Measurements from ENCODE around the gene HOXA2.
A peak's percentile ranks its signal among the peaks of the same experiment; 100 is the strongest.

Gene HOXA2

DNA sequence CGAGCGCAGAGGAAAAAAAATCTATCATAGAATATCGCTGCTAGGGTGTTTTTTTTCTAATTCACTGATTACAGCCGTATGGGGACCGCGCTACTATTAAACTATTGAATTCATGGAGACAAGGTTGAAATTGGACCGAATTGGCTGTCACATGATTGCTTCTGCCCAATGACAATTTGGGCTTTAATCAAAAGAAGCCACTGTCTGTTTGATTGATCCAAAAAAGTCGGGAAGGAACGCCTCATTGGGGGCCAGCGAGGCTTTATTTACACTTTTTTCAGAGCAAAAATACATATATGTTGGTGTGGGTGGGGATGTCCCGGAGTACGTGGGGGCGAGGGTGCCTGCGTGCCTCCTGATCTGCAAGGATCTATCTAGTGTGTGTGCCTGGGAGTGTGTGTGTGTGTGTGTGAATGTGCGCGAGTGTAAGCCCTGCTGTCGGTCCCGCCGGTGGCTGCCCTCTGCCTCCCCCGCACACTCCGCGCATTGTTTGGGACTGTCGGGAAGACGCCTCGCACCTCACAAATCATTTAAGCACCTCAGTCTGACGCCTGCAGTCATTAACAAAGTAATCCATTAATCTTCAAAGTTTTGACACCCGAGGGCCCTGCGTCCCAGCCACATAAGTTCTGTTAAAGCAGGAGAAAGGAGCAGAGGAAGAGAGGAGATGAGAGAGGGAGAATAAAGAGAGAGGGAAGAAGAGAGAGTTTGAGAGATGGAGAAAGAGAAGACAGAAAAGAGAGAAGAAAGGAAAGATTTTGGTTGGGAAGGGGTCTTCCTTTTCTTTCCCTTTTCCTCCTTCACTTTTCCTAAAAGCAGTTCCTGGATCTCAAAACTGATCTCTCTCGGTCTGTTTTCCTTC lies at the start of gene HOXA2:
HOXA2 (minus strand) TSS at position 103 of the 862 bp plus-strand sequence. CDS start 183 bp downstream, outside the sequence.
- no peak for DNase-seq (ENCODE audit: low spot score)

DNA sequence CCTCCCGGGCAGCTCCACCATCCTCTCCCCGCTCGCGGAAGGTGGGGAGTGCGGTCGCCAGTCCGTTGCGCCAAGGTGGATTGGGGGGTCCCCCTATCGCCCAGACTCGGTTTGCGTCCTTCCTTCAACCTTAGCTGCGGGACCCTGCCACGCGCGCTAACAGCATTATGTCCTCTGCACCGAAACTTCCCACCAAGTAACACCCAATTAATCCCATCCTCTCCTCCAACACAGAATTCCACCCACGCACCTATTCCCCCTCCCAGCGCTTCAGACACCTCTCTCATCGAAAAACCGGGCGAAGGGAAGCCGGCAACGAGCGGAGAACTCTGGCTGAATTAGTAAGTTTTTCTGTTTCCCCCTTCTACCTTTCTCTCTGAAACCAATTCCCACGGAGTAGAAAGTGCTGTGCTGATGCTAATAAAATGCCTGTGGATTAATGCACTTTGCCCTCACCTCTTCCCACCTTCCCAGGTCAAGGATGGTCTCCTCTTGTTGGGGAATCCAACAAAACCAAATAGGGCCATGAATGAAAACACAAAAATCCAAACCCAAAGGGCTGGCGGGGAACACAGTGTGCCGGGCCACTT lies 49.0 kb upstream of the HOXA2 start:
- DNase-seq (ENCODE audit: low spot score) = no peak

DNA sequence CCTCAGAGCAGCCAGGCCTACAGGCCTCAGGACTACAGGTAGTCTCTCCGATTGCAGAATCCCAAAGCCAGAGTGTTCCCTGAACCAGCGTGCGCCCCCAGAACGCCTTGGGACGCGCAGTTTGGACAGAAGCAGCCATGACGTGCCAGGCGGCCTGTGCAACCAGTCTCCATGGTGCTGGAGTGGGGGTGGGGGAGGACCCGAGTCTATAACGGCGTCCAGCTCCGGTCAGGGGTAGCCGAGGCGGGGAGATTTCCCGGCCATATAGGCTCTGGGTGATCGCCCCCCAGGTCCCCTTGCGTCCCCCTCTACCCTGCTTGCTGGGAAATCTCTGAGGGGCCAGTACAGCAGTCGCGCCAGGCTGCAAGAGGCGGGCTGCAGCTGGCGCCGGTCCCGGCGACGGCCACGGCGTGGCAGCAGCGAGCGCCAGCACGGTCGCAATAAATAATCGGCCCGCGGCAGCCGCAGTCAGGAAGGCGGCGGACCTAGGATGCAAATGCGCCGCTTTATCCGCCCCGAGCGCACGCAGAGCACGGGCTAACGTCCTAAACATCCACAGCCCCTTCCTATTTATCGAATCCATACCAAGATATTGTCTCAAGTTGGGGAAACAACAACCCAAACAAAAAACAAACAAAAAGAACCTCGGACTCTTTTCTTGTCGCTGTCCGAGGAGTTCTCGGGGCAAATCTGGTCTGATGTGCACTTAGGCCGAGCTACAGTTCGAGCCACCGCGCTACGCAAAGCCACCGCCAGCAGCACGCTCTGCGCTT lies 48.3 kb upstream of the HOXA2 start:
- DNase-seq (ENCODE audit: low spot score) = peak; percentile 16

DNA sequence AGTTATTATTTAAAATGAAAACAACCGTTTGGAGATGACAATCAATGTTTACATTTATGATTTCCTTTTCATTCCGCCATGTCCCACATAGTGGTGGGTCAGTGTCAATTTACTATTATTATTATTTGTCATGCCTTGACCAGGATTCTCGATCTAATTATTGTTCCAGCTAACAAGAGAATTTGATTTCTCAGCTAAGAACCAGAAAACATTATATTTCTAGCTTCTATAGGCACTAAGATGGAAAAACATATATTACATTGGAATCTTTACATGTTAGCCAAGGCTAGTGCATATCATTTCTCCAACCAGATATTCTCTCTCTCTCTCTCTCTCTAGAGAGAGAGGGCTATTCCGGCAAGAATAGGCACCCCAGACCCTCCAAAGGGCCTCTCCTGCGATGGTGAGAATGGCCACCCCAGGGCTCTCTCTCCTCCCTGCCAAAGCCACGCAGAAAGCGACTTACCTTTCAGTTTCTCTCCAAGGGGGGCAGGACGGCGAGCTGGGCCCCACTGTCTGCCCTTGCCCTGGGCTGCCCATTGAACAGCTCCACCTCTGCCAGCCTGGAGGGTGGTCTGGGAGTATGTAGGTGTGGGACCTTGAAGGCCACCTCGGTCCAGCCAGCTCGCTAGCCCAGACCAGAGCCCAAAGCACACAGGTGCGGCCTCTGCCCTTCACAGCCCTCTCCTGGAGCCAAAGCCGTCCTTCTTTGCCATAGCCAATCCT lies 47.5 kb upstream of the HOXA2 start:
- DNase-seq (ENCODE audit: low spot score) = no peak

DNA sequence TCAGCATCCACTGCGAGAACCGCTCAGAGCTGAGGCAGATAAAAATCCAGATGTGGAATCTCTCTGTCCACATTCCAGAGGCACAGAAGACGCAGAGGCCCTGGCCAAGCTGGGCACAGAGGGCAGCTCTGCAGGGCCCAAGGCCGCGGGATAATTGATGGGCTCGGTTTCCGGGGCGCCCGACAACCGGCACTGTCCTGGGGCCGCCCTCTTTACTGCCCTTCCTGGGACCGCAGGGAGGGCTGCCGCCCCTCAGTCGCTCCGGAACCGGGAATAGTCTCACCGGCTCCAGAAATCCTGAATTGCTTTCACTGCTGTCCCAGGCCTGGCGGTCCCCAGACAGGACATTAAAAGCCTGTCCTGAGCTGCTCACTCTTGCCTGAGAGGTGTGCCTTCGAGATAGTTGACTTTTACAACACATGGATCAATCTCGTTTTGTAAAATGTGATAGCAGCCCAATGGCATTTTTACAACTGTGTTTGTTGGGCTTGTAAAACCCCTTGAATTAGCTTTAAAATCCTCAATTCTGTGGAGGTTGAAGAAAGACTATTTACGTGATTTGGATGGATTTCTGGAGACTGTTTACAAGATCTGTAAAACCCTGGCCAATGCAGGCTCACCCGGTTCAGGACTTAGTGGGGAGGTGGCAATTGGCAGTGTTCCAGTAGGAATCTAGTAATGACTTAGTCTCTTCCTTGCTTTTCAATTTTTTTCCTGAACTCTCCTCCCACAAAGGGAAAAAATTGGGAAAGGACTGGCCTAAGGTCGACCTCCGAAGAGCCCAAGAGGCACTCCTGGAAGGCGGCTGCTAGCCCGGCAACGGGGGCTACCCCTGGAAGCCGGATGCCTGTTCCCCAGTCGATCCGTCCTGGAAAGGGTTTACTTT lies 46.5 kb upstream of the HOXA2 start:
- DNase-seq (ENCODE audit: low spot score) = no peak

DNA sequence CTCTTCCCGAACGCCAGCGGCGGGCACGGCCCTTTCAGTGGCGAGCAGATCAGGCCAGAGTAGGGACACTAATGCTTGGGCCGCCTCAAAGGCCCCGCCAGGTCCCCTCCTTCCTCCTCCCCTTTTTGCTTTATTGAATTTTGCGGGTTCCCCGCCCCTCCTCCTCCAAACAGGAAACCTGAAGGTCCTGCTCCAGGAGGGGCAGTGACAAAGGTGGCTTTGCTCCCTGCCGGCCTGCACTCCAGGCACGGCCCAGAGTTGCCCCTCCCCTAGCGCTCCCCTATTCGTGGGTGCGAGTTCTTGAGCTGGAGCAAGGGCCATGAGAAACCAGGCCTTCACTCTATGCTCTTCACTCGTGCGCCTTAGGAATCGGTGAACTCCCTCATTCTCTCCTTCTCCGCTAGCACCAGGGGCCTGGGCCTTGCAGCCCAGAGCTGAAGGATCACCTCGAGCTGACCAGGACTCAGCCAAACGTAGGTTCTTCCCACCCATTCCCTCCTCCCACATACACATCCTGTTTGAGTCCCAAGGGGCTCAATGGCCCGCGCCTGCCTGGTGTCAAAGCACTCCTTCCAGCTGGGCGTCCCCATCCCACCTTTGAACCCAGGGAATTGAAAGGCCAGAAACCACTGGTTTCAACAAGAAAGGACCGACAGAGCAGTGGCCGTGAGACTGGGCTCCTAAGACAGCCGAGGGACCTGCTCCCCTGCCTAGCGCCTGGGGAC lies 45.7 kb upstream of the HOXA2 start:
- DNase-seq (ENCODE audit: low spot score) = no peak

DNA sequence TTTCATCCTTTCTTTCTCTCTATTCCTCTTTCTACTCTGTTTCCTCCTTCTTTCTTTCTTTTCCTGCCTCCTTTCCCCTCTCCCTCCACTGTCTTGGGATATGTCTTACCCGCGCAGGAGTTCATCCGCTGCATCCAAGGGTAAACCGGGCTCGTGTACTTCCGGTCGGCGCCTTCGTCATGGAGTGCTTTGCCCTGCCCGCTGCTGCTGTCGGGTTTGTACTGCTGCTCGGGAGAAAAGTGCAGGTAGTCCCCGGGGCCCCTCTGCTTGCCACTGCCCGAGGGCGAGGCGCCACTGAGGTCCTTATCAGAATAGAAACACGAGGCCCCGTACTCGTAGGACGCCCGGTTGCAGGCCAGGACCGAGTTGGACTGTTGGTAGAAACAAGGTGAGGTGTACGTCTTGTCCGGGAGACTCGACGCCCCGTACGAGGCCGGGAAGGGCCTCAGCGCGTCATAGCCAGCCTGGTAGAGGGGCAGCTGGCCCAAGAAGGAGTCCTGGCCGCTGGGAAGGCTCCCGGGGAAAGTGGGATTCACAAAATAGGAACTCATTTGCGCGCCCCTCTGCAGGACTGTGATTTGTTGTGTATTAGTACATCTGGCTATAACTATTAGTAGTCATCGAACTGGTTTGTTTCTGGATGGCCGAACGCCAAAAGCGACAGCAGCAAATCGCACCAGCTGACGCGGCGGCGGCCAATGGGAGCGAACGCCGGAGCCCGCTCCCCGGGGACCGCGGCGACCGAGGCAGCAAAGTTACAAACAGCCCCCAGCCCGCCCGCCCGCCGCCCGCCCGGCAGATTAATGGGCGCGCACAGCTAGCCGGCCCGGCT lies 44.9 kb upstream of the HOXA2 start, which contains the start of gene HOXA6:
HOXA6 (minus strand) TSS at position 576 of the 832 bp plus-strand sequence; CDS start at position 551, 25 bp downstream.
- no peak for DNase-seq (ENCODE audit: low spot score)

DNA sequence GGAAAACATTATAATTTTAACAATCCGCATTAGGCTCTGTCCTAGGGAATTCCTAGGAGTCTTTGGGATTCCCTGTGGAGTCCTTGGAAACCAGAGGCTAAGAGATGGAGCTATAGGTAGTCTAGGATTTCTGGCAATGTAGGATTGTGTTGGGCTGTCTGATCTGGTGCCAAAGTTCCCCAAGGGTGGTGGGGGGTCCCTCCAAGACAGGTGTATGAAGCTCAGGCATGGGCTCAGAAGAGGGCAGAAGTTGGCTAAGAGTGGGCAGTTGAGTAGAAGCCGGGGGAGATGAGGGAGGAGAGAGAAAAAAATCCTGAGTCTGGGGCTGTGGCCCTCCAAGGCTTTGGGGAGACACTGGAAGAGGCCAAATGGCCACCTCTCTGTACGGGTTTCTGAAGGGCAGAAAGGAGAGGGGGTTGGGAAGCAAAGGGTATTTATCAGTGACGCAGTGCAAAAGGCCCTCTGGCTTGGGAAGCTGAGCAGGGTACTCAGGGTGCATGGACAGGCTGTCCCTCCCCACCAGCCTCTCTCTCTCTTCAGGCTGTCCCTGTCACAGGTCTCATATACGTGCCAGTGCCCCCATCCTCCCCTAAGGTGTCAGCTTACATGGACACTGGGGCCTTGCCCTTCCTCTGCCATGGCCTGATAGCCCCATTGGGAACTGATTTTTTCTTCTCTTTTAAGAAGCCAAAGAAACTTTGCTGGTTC lies 44.2 kb upstream of the HOXA2 start:
- DNase-seq (ENCODE audit: low spot score) = no peak

DNA sequence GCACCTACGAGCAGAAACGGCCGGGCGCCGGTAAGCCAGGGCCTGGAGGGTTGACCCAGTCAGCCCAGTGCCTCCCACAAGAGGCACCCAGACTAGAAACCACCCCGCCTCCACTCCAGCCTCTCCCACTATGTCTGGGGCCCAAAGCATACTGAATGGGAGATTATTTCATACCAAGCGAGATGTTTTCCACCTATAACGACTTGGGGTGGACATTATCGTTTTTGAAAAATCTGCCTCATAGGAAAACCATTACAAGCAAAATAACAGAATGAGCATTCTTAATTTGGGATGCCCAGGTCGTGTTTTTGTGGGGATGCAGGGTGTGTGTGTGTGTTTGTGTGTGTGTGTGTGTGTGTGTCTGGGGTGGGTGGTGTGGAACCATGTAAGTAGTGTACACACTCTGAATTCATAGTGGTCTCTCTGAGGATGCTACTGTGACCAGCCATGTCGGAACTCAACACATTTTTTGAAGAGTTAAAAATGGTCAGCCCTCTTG lies 43.5 kb upstream of the HOXA2 start:
- DNase-seq (ENCODE audit: low spot score) = no peak

DNA sequence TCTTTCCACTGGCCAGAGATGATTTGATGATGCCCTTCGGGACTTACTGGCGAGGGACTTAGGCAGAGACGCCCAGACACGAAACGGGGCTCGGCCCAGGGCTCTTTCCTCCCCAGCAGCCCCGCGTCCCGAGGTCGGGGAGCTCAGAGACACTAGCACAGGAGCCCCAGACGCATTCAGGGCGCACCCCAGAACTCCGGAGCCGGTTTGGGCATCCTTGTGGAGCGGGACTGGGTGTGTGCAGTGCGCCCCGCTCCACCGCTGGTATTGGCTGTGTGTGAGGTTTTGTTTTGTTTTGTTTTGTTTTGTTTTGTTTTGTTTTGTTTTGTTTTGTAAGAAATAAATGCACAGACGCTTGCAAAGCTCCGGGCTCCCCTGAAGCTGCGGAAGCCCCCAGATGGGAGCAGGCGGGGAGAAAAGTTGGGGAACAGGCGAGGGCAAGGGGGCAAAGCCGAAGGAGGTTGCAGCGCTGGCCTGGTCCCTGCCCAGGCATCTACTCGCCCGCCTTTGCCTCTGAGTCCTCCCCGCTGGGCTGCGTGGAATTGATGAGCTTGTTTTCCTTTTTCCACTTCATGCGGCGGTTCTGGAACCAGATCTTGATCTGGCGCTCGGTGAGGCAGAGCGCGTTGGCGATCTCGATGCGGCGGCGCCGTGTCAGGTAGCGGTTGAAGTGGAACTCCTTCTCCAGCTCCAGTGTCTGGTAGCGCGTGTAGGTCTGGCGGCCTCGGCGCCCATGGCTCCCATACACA lies 42.9 kb upstream of the HOXA2 start:
- DNase-seq (ENCODE audit: low spot score) = no peak

DNA sequence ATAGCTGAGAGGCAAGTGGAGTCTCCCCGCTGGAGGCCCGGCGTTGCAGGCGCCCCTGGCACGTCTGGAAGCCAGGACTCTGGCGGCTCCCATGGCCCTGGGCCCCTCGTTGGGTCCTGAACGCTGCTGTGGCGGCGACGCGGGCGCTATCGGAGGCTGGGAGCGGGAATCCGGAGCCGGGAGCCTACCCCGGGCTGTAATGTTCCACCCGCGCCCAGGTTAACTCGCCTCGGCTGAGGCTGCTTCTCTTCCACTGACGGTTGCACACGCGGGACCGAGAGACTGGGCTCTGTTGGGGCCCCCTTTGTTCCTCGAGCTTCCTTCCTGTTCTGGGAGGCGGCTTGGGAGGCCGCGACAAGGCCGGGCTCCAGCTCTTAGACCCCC lies 42.3 kb upstream of the HOXA2 start:
- DNase-seq (ENCODE audit: low spot score) = no peak

DNA sequence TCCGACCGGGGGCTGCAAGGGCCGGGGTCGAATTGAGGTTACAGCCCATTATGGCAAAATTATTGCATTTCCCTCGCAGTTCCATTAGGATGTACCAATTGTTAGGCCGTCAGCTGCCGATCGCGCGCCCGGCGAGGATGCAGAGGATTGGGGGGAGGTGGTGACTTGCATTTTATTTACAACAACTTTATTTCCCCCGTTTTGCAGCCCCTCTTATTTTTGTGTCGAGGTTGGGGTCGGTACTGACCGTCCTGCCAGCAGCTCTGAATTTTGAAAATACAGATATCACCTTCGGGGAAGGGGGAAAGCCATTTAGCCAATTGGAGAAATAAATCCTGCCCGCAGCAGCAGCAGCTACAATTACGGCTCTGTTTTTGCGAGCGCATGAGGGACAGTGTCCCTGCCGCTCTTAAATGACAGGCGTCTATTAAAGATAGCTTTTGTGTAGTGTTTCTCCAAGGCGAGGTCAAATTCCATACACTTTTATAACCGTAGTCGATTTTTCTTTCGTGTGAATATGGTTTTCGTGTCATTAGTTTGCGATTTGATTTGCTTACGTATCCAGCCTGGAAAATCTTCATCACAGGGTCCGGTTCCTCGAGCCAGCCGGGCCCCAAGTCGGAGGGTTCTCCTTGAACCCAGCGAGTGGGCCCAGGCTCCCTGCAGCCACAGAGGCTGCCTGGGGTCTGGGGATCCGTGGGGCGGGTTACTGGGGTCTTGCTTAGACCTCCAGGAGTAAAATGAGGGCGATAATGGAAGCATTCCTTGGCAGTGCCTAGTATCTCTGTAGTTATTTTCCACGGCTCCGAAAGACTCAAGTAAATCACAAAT lies 41.7 kb upstream of the HOXA2 start:
- no peak for DNase-seq (ENCODE audit: low spot score)

DNA sequence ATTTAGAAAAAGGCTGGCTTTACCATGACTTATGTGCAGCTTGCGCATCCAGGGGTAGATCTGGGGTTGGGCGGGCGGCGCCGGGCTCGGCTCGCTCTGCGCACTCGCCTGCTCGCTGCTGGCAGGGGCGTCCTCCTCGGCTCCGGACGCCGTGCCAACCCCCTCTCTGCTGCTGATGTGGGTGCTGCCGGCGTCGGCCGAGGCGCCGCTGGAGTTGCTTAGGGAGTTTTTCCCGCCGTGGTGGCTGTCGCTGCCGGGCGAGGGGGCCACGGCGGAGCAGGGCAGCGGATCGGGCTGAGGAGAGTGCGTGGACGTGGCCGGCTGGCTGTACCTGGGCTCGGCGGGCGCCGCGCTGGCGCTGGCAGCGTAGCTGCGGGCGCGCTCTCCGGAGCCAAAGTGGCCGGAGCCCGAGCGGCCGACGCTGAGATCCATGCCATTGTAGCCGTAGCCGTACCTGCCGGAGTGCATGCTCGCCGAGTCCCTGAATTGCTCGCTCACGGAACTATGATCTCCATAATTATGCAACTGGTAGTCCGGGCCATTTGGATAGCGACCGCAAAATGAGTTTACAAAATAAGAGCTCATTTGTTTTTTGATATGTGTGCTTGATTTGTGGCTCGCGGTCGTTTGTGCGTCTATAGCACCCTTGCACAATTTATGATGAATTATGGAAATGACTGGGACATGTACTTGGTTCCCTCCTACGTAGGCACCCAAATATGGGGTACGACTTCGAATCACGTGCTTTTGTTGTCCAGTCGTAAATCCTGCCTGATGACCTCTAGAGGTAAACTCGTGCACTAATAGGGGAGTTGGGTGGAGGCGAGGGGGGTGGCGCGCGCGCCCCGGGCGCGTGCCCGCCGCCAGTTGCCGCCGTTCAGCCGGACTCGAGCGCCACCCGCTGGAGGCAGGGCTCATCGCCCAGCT lies 40.8 kb upstream of the HOXA2 start, which contains the start of gene HOXA5:
HOXA5 (minus strand) TSS at position 659 of the 927 bp plus-strand sequence; CDS start at position 585, 74 bp downstream.
- DNase-seq (ENCODE audit: low spot score) = no peak

DNA sequence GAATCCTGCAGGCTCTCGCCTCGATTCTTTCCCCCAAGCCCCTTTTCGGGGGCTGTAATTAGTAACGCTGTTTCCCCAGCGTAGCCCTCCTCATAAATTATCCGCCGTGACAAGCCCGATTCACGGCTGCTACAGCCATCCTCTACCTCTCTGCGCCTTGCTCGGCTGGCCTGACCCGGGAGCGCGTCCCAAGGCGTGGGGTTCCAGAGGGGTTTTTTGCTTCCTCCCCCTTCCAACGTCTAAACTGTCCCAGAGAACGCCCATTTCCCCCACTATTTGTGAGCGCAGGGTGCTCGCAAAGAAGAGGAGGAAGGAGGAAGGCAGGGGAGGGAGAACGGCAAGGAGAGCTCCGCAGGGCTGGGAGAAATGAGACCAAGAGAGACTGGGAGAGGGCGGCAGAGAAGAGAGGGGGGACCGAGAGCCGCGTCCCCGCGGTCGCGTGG lies 40.1 kb upstream of the HOXA2 start:
- no peak for DNase-seq (ENCODE audit: low spot score)

DNA sequence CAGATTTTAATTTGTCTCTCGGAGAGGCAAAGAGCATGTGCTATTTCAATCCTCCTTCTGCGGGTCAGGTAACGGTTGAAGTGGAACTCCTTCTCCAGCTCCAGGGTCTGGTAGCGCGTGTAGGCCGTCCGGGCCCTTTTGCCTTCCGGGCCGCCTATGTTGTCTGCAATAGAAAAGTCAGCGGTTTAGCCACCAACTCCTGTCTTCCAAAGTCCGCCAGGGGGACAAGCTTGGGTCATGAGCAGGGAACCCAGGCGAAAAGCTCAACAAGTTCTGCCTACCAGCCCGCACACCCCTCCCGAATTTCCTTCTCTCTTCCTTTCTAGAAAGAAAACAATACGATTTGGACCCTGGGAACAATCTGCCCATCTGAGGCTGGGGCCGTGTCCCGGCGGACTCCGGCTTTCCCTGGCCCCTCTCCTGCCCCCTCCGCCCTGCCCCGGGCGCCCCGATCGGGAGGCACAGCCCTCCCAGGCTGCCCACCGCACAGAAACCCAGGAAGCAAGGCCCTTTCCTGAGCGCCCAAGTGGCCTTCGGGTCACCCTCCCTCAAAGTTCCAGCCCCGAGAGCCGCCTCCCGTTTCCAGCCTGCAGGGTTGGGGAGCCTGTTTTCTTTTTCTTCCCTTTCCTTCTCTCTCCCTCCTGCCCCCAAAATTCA lies 39.6 kb upstream of the HOXA2 start:
- DNase-seq (ENCODE audit: low spot score) = no peak

Measured in putamen (tissue), 1 donor.